NCI-H524 treated with DMSO at 0.1 percent for 48 hours (cell line): ENCODE results near the gene ZGRF1.
"Not testable (repeated sequence)": the region's sequence is repeated elsewhere in the genome, so short reads cannot be mapped to it uniquely, and the experiment has no call there.

Experiments used
- DNase-seq: peaks from one replicate; lab custom pipeline; 2025; lab: John Stamatoyannopoulos, UW

ZGRF1 gene

GRCh38 chr4:112637552-112637866 lies 800 bp upstream of the ZGRF1 start:
- no peak for DNase-seq

GRCh38 chr4:112633477-112634235 lies 3.1 kb downstream of the ZGRF1 start:
- peak; percentile 2 for DNase-seq

GRCh38 chr4:112626228-112626627 lies 10.5 kb downstream of the ZGRF1 start:
- no peak for DNase-seq

GRCh38 chr4:112616984-112617383 lies 19.7 kb downstream of the ZGRF1 start:
- DNase-seq: no peak

GRCh38 chr4:112612814-112613213 lies 23.9 kb downstream of the ZGRF1 start:
- DNase-seq: not testable (repeated sequence)

- no peak for DNase-seq
Observed at GRCh38 chr4:112604589-112604988, 32.1 kb downstream of the ZGRF1 start.

- no peak for DNase-seq
Observed at GRCh38 chr4:112594993-112595392, 41.7 kb downstream of the ZGRF1 start.

GRCh38 chr4:112593438-112594133 lies 43.1 kb downstream of the ZGRF1 start:
- DNase-seq: no peak

GRCh38 chr4:112592717-112593116 lies 44.0 kb downstream of the ZGRF1 start:
- no peak for DNase-seq

GRCh38 chr4:112591593-112591992 lies 45.1 kb downstream of the ZGRF1 start:
- no peak for DNase-seq

GRCh38 chr4:112589206-112589605 lies 47.5 kb downstream of the ZGRF1 start:
- no peak for DNase-seq

GRCh38 chr4:112585977-112586736 lies 50.6 kb downstream of the ZGRF1 start:
- no peak for DNase-seq

GRCh38 chr4:112567536-112567935 lies 69.2 kb downstream of the ZGRF1 start:
- no peak for DNase-seq

- DNase-seq: no peak
Observed at GRCh38 chr4:112564706-112565270, 71.9 kb downstream of the ZGRF1 start.

GRCh38 chr4:112563431-112564200 lies 73.1 kb downstream of the ZGRF1 start:
- peak; percentile 28 for DNase-seq

- no peak for DNase-seq
Observed at GRCh38 chr4:112562254-112562879, 74.3 kb downstream of the ZGRF1 start.

- DNase-seq: no peak
Observed at GRCh38 chr4:112560084-112560483, 76.6 kb downstream of the ZGRF1 start.

GRCh38 chr4:112559053-112559452 lies 77.7 kb downstream of the ZGRF1 start:
- DNase-seq: no peak

- DNase-seq: no peak
Observed at GRCh38 chr4:112557676-112558411, 78.9 kb downstream of the ZGRF1 start.

GRCh38 chr4:112554271-112554670 lies 82.4 kb downstream of the ZGRF1 start:
- not testable (repeated sequence) for DNase-seq

- no peak for DNase-seq
Observed at GRCh38 chr4:112552668-112553067, 84.0 kb downstream of the ZGRF1 start.
